ENCODE measurements around the gene GSTT2.

Gene GSTT2

GRCh38 chr22:24008381-24009226 is 28.7 kb downstream of the GSTT2 start:
- in situ Hi-C loops (cut with MboI; ENCODE audit: low sequenced_read_pairs): no loop called here

DNA sequence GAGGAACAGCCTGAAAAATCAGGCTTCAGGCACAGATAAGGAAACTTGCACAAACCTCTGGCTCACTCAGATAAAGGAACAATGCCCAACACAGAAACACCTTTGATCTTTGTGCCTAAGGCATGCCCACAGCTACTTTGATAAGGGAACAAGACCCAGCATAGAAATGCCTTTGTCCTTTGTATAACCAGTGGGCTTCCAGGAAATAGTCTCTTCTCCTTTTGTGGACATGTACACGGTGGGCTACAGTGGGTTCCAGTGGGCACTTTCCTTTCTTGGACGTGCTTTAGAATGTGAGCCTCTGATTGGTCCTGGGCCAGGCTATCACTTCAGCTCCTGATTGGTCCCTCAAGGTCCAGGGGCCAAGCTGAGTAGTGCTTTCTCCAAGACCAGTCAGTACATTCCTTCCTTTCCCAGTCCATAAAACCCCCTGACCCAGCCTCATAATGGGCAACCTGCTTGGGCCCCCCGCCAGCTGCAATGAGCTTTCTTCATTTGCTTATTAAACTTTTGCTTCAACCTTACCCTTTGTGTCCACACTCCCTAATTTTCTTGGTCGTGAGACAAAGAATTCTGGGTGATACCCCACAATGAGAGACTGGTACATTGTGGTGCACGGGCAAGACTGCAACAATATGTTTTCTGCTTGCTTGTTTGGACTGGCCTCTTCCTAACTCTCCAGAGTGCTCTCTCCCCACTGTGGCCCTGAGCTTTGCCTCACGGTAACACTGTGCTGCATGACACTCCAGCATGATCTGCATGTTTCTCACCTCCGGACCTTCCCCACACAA is 29.5 kb downstream of the GSTT2 start:
- in situ Hi-C loops (cut with MboI; ENCODE audit: low sequenced_read_pairs): no loop called here

DNA sequence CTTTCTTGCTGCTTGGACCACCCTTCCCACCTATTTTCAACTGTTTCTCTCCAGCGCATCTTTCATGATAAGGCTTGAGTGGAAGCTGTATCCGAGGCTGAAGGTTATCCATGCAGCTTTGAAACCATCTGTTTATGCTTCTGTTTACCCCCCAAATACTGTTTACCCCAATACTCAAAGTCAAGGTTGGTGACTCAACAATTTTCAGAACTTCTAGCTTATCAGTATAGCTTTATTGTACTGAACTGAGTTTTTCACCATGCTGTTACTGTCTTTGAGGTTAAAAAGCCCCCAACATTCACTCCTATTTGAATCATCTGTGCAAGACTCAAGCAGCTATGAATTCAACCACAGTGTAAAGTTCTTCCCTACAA is 30.1 kb downstream of the GSTT2 start:
- in situ Hi-C loops (cut with MboI; ENCODE audit: low sequenced_read_pairs): no loop called here

- in situ Hi-C loops (cut with MboI; ENCODE audit: low sequenced_read_pairs): no loop called here
Measured at GRCh38 chr22:24011735-24012068, 31.8 kb downstream of the GSTT2 start.

- in situ Hi-C loops (cut with MboI; ENCODE audit: low sequenced_read_pairs): no loop called here
Measured at GRCh38 chr22:24016156-24016555, 36.2 kb downstream of the GSTT2 start.

DNA sequence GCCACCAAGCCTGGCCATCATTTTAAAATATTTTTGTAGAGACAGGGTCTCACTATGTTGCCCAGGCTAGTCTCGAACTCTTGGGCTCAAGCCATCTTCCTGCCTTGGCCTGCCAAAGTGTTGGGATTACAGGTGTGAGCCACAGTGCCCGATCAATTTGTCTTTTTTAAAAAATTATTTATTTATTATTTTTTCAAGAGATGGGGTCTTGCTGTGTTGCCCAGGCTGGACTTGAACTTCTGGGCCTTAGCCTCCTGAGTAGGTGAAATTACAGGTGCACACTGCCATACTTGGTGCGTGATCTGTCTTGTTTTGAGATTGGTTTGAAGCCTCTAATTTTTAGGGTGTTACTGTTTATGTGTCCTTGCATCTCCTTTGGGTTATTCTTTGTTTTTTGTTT is 41.4 kb downstream of the GSTT2 start:
- in situ Hi-C loops (cut with MboI; ENCODE audit: low sequenced_read_pairs): no loop called here

DNA sequence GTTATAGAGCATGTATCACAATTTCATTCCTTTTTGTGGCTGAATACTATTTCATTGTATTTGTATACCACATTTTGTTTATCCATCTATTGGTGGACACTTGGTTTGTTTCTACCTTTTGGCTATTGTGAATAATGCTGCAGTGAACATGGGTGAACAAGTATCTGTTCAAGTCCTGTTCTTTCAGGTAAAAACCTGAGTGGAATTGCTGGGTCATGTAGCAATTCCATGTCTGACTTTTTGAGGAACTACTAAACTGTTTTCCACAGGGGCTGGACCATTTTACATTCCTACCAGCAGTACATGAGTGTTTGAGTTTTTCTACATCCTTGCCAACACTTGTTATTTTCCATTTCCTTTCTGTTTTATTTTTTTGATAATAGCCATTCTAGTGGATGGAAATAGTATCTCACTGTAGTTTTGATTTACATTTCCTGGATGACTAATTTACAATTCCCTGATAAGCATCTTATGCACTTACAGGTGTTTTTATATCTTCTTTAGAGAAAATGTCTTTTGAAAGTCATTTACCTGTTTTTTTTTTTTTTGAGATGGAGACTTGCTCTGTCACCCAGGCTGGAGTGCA is 43.4 kb downstream of the GSTT2 start:
- in situ Hi-C loops (cut with MboI; ENCODE audit: low sequenced_read_pairs): no loop called here

GRCh38 chr22:24024354-24024753 is 44.4 kb downstream of the GSTT2 start:
- in situ Hi-C loops (cut with MboI; ENCODE audit: low sequenced_read_pairs): no loop called here

DNA sequence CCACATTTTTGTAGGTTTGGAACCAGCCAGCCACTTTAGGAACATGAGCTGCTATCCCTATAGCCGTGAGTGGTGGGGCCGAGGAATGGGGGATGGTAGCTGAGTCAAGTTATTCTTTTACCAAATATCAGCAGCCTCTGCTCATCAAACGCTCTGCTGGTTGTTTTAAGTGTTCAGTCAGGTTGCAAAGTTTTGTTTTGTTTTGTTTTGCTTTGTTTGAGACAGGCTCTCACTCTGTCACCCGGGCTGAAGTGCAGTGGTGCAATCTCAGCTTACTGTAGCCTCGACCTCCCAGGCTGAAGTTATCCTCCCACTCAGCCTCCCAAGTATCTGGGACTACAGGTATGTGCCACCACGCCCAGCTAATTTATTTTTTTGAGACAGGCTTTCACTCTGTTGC is 45.5 kb downstream of the GSTT2 start:
- in situ Hi-C loops (cut with MboI; ENCODE audit: low sequenced_read_pairs): no loop called here

GRCh38 chr22:24026056-24026455 is 46.1 kb downstream of the GSTT2 start:
- in situ Hi-C loops (cut with MboI; ENCODE audit: low sequenced_read_pairs): no loop called here

DNA sequence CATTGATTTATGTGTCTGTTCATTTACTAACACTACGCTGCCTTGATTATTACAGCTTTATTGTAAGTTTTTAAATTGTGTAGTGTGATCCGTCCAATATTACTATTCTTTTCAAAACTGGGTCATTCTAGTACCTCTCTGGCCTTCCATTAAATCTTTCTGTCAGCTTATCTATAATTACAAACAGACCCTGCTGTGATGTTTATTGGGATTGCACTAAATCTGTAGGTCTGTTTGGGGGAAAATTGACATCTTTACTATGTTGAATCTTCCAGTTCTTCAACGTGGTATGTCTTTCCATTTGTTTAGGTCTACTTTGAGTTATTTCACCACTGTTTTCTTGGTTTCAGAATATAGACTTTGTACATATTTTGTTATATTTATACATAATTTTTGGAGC is 46.8 kb downstream of the GSTT2 start:
- in situ Hi-C loops (cut with MboI; ENCODE audit: low sequenced_read_pairs): no loop called here

DNA sequence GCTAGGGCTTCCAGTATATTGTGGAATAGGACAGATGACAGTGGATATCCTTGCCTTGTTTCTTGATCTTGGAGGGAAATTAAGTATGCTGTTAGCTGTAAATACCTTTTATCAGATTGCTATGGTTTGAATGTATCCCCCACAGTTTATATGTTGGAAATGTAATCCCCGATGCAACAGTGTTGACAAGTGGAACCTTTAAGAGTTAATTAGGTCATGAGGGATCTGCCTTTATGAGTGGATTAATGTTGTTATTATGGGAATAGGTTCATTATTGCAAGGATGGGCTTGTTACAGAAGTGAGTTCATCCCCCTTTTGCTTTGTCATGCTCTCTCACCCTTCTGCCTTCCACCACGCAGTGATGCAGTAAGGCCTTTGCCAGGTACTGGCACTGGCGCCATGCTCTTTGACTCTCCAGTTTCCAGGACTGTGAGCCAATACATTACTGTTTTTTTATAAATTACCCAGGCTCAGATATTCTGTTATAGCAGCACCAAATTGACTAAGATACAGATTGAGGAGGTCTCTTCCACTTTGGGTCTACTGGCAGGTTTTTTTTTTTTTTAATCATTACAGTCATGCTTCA is 47.5 kb downstream of the GSTT2 start:
- in situ Hi-C loops (cut with MboI; ENCODE audit: low sequenced_read_pairs): no loop called here

DNA sequence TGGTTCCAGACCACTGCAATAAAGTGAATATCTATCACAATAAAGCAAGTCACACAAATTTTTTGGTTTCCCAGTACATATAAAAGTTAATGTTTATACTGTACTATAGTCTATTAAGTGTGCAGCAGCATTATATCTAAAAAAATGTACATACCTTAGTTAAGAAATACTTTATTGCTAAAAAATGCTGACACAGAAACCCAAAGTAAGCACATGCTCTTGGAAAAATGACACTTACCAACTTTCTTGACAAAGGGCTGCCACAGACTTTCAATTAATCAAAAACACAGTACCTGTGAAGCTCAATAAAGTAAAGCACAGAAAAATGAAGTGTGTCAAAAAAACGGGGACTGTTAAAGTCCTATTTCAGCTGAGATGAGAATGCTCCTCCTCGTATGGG is 48.1 kb downstream of the GSTT2 start:
- in situ Hi-C loops (cut with MboI; ENCODE audit: low sequenced_read_pairs): no loop called here

DNA sequence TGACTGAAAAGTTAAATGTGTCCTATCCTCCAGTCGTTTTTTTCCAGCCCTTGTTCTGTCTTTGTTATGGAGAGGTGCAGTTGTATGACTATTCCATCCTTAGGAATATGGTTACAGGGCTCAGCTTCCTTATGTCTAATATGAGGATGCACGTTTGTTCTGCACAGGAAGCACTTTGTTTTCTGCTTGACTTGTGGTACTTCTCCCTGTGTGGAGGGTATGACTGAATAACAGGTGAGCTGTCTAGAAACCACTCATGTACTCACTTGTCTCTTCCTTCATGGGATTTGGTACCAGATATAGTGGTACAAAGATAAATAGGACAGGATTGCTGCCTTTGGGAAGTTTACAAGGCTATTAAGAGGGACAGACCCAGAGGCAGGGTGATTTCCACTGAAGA is 48.6 kb downstream of the GSTT2 start:
- in situ Hi-C loops (cut with MboI; ENCODE audit: low sequenced_read_pairs): no loop called here

DNA sequence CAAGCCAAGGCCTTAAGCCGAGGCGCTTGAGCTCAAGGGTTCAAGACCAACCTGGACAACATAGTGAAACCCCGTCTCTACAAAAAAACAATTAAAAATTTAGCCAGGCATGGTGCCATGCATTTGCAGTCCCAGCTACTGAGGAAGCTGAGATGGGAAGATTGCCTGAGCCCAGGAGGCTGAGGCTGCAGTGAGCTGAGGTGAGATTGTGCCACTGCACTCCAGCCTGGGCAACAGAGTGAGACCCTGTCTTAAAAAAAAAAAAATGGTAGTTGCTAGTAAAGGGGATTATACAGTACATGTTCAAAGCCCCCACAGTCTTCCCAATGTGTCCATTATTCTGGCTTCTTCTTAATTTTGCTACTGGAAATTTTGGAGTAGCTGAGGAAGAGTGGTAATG is 49.4 kb downstream of the GSTT2 start:
- in situ Hi-C loops (cut with MboI; ENCODE audit: low sequenced_read_pairs): no loop called here

DNA sequence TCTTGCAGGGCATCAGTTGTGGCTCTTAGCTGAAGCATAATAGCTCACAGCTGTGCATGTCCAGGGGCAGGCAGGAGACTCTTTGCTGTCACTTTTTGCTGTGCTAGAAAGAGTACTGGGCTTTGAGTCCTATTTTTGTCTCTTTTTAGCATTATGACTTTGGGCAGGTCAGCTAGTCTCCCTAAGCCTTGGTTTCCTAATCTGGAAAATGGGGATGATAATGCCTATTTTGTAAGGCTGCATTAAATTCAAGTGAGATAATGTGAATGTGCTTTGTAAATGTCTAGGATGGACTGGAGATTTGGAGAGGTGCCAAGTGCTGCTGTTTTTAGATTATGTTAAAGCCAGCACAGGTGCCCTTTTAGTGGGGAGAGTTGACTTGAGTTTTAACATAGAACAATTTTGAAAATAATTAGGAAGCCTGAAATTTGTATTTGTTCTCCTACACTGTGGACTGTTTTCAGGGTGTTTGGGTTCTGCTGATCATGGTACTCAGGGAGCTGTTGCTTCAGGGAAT is 50.3 kb downstream of the GSTT2 start:
- in situ Hi-C loops (cut with MboI; ENCODE audit: low sequenced_read_pairs): no loop called here

Measured in HL-60/S4 treated with phorbol 12-myristate 13-acetate at 8.2 ng/mL for 4 days and 3 days (cell line).